ENCODE results near the gene RNF150.

DNA sequence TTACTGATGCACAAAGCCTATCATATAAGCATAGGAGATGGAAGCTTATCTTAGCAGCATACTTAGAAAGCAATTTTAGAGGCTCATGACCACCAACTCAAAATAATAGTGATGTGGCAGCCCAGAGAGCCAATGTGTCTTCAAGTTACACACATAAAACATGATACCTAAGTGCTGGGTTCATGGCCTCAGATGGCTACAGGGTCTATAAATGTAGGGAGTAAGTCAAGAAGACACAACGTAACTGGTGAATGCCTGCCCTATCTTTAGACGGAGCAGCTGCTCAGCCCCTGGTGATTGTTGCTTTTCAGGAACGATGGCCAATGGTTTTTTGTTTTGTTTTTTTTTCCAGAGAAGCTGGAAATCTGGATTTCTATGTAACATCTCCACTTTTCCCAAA, 42.8 kb downstream of the RNF150 start:
- TF ChIP-seq, protein P1, sequence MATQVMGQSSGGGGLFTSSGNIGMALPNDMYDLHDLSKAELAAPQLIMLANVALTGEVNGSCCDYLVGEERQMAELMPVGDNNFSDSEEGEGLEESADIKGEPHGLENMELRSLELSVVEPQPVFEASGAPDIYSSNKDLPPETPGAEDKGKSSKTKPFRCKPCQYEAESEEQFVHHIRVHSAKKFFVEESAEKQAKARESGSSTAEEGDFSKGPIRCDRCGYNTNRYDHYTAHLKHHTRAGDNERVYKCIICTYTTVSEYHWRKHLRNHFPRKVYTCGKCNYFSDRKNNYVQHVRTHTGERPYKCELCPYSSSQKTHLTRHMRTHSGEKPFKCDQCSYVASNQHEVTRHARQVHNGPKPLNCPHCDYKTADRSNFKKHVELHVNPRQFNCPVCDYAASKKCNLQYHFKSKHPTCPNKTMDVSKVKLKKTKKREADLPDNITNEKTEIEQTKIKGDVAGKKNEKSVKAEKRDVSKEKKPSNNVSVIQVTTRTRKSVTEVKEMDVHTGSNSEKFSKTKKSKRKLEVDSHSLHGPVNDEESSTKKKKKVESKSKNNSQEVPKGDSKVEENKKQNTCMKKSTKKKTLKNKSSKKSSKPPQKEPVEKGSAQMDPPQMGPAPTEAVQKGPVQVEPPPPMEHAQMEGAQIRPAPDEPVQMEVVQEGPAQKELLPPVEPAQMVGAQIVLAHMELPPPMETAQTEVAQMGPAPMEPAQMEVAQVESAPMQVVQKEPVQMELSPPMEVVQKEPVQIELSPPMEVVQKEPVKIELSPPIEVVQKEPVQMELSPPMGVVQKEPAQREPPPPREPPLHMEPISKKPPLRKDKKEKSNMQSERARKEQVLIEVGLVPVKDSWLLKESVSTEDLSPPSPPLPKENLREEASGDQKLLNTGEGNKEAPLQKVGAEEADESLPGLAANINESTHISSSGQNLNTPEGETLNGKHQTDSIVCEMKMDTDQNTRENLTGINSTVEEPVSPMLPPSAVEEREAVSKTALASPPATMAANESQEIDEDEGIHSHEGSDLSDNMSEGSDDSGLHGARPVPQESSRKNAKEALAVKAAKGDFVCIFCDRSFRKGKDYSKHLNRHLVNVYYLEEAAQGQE (IDR thresholded peaks at IDR 0.05), result no peak
- TF ChIP-seq, protein P2, sequence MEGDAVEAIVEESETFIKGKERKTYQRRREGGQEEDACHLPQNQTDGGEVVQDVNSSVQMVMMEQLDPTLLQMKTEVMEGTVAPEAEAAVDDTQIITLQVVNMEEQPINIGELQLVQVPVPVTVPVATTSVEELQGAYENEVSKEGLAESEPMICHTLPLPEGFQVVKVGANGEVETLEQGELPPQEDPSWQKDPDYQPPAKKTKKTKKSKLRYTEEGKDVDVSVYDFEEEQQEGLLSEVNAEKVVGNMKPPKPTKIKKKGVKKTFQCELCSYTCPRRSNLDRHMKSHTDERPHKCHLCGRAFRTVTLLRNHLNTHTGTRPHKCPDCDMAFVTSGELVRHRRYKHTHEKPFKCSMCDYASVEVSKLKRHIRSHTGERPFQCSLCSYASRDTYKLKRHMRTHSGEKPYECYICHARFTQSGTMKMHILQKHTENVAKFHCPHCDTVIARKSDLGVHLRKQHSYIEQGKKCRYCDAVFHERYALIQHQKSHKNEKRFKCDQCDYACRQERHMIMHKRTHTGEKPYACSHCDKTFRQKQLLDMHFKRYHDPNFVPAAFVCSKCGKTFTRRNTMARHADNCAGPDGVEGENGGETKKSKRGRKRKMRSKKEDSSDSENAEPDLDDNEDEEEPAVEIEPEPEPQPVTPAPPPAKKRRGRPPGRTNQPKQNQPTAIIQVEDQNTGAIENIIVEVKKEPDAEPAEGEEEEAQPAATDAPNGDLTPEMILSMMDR (IDR thresholded peaks at IDR 0.05), result no peak
- TF ChIP-seq POLR2A (IDR thresholded peaks at IDR 0.05; ENCODE audit: low read length) (no peak), CHD4 (IDR thresholded peaks at IDR 0.05; ENCODE audit: borderline replicate concordance) (no peak), CBX8 (IDR thresholded peaks at IDR 0.05) (no peak), ESRRA (IDR thresholded peaks at IDR 0.05; ENCODE audit: borderline replicate concordance, low read length) (no peak), RAD21 (conservative IDR thresholded peaks at IDR 0.05 in 1 of 2, IDR thresholded peaks at IDR 0.05 in 1 of 2) (no peak), CBX2 (IDR thresholded peaks at IDR 0.05; ENCODE audit: borderline replicate concordance, low read depth) (no peak), GATA3 (IDR thresholded peaks at IDR 0.05; ENCODE audit: borderline replicate concordance) (no peak), MAFK (IDR thresholded peaks at IDR 0.05; ENCODE audit: partially characterized antibody) (no peak), NPAS2 (CRISPR knock-in tag; IDR thresholded peaks at IDR 0.05; ENCODE audit: borderline replicate concordance) (no peak), RNF2 (IDR thresholded peaks at IDR 0.05; ENCODE audit: borderline replicate concordance, low read depth) (no peak)
- TF ChIP-seq, protein P3, sequence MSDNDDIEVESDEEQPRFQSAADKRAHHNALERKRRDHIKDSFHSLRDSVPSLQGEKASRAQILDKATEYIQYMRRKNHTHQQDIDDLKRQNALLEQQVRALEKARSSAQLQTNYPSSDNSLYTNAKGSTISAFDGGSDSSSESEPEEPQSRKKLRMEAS (IDR thresholded peaks at IDR 0.05), result no peak

Measured in A549 (cell line).